22Rv1 (cell line): Measurements from ENCODE around the gene RHOB.

Experiments
- CTCF ChIP-seq: fragments of 450-650 bp; IDR thresholded peaks from 2 replicates; pipeline ENCODE4 v1.5.1; 2017; ENCODE audit warnings: mild to moderate bottlenecking
- ZFX ChIP-seq: fragments of 450-650 bp; IDR thresholded peaks from 2 replicates; pipeline ENCODE4 v1.6.1; 2017; ENCODE audit warnings: antibody characterized with exemption, borderline replicate concordance

- TF ChIP-seq CTCF (no peak), ZFX (no peak)
Measured at GRCh38 chr2:20404950-20405349, 41.9 kb upstream of the RHOB start.
